Measurements from ENCODE around the gene PPP2R5C. TPM values are rescaled to one million over a fixed set of nuclear protein-coding genes. Genes with fewer than 3 reads are reported as not detected.

The PPP2R5C gene
- total and polyA plus RNA-seq, 9 of the 15 experiments (the other 6 are each of a cell fraction or from before 2014, with no cell fraction given) = 284 to 617 (median 395) TPM

GRCh38 chr14:101918065-101918989 lies 156.8 kb downstream of the PPP2R5C start:
- no peak for ATAC-seq
- peaks cover 57% of the 10 kb centered on the region for H3K36me3 ChIP-seq (ENCODE audit: control insufficient read depth, insufficient read depth, low read length)
- H3K27me3 ChIP-seq (ENCODE audit: control insufficient read depth in 2 of 2, insufficient read depth in 2 of 2, low read length in 2 of 2) = no peaks in the 10 kb centered on the region
- no peaks in the 10 kb centered on the region for H3K79me2 ChIP-seq (ENCODE audit: control insufficient read depth, insufficient read depth, low read length)
- H3K9me3 ChIP-seq (replicated peaks; ENCODE audit: control insufficient read depth, insufficient read depth, low read depth, low read length) = no peaks in the 10 kb centered on the region
- no TSS peak for BruUV-seq (replicated peaks)
- H2AFZ ChIP-seq (ENCODE audit: low read depth, low read length) = no peak overlapping the region
- ChIA-PET CTCF (ENCODE audit: low intra/inter-chr PET ratio) (no interaction called here), POLR2A (interaction anchor here (1.8 kb wide), 1 partner anchor 8 kb away, joined by 10 read pairs; no protein-coding TSS in a partner anchor)
- WGBS (ENCODE audit: insufficient coverage, low coverage, missing lambda C conversion rate) = 90% methylated on average over 11 of the region's 22 CpGs
- H3K4me2 ChIP-seq (ENCODE audit: insufficient read depth, low read length) = no peak overlapping the region
- H3K4me1 ChIP-seq (replicated peaks in 1 of 2; ENCODE audit: control insufficient read depth in 2 of 2, insufficient read depth in 2 of 2, low read length in 2 of 2) = peaks cover 0 to 9% of the 10 kb centered on the region in 2 experiments; a peak in 2 of 5 replicates
- FAIRE-seq = no peak
- intact Hi-C loops (cut with micrococcal nuclease) = no loop called here
- no peak for TF ChIP-seq EP400 (IDR thresholded peaks at IDR 0.05)
- TF ChIP-seq ZNF282 (CRISPR knock-in tag; IDR thresholded peaks at IDR 0.05) = no peak
- TF ChIP-seq SIRT6 (IDR thresholded peaks at IDR 0.05; ENCODE audit: low read depth, low read length) = no peak
- TF ChIP-seq RBM39 (optimal IDR thresholded peaks at IDR 0.05; ENCODE audit: low read depth, low read length) = no peak
- no peak for TF ChIP-seq ZNF644 (tag; IDR thresholded peaks at IDR 0.05; ENCODE audit: low read depth)
- no peak for TF ChIP-seq ZBTB43 (CRISPR knock-in tag; IDR thresholded peaks at IDR 0.05)
- TF ChIP-seq SRF (CRISPR knock-in tag; IDR thresholded peaks at IDR 0.05) = no peak
- no peak for TF ChIP-seq CTCF (IDR thresholded peaks at IDR 0.05 in 2 of 3, conservative IDR thresholded peaks at IDR 0.05 in 1 of 3; ENCODE audit: insufficient read depth in 2 of 3, low read depth in 1 of 3, low read length in 3 of 3)
- TF ChIP-seq SOX6 (IDR thresholded peaks at IDR 0.05) = no peak
- no peak for TF ChIP-seq NR2C2 (CRISPR knock-in tag; IDR thresholded peaks at IDR 0.05)
- no peak for TF ChIP-seq NR2C2 (tag; IDR thresholded peaks at IDR 0.05)
- no peak for TF ChIP-seq DLX4 (CRISPR knock-in tag; IDR thresholded peaks at IDR 0.05)
- no peak for TF ChIP-seq ZBTB7A (IDR thresholded peaks at IDR 0.05; ENCODE audit: borderline replicate concordance, control insufficient read depth, low read depth, low read length)
- TF ChIP-seq TEAD2 (tag; IDR thresholded peaks at IDR 0.05) = no peak
- no peak for TF ChIP-seq DMBX1 (CRISPR knock-in tag; IDR thresholded peaks at IDR 0.05; ENCODE audit: borderline replicate concordance)
- H3K9me1 ChIP-seq (ENCODE audit: control insufficient read depth, insufficient read depth, low read length) = no peaks in the 10 kb centered on the region
- H3K9ac ChIP-seq (ENCODE audit: insufficient read depth in 1 of 2, low read depth in 2 of 2, low read length in 2 of 2) = no peak overlapping the region
- H3K27ac ChIP-seq (ENCODE audit: extremely low read depth, low read depth, low read length) = no peak overlapping the region
- no peaks in the 10 kb centered on the region for H4K20me1 ChIP-seq (replicated peaks; ENCODE audit: control insufficient read depth, insufficient read depth, low read length)
- in situ Hi-C loops (cut with MboI) = no loop called here
- H3K4me3 ChIP-seq = no peak overlapping the region
- peak in 3 of 4 experiments; percentile 17 to 30 (median 23) for DNase-seq (ENCODE audit: extremely low read depth in 1 of 4, low spot score in 3 of 4)
